Activated CD4-positive, alpha-beta memory T cell treated with anti-CD3 and anti-CD28 coated beads, Interleukin-2, amount 10 ng/mL, durations not matched to agents 7 days and 5 days (primary cell): ENCODE data around the gene CHAC1. TPM values are rescaled to one million over a fixed set of nuclear protein-coding genes. Genes with fewer than 3 reads are reported as not detected.

Source experiments
- CTCF ChIA-PET: fragments of 350-600 bp; sonication (Branson Sonifier 250); formaldehyde crosslinking; loops from one replicate; lab custom pipeline; 2021; ENCODE audit warnings: antibody characterized with exemption, inconsistent platforms; lab: Charles Lee
- POLR2A ChIA-PET: fragments of 350-600 bp; sonication (Branson Sonifier 250); formaldehyde crosslinking; loops from one replicate; lab custom pipeline; 2021; ENCODE audit warnings: antibody characterized with exemption; lab: Charles Lee
- DNase-seq: peaks from one replicate; pipeline ENCODE4 v3.0.0-alpha.2; 2020
- H3K27ac Mint-ChIP-seq: one replicate; pipeline ENCODE4 v1.8.0; 2021; ENCODE audit warnings: mild to moderate bottlenecking, mixed read lengths
- H3K27me3 Mint-ChIP-seq: one replicate; pipeline ENCODE4 v1.8.0; 2021; ENCODE audit warnings: mixed read lengths
- H3K36me3 Mint-ChIP-seq: one replicate; pipeline ENCODE4 v1.8.0; 2021; ENCODE audit warnings: low read depth, mixed read lengths
- H3K4me1 Mint-ChIP-seq: one replicate; pipeline ENCODE4 v1.8.0; 2021; ENCODE audit warnings: mixed read lengths
- H3K4me3 Mint-ChIP-seq: one replicate; pipeline ENCODE4 v1.8.0; 2021; ENCODE audit warnings: mild to moderate bottlenecking, mixed read lengths
- H3K9me3 Mint-ChIP-seq: one replicate; pipeline ENCODE4 v1.8.0; 2021; ENCODE audit warnings: mixed read lengths
- total RNA-seq, 2 experiments: library from RNA; stranded (reverse); gene quantifications; one replicate each; pipeline ENCODE4 v1.2.3, GENCODE V29; 2021

Gene CHAC1
- total RNA-seq, 2 experiments from 2014 or later = 20.3 to 22.0 TPM

DNA sequence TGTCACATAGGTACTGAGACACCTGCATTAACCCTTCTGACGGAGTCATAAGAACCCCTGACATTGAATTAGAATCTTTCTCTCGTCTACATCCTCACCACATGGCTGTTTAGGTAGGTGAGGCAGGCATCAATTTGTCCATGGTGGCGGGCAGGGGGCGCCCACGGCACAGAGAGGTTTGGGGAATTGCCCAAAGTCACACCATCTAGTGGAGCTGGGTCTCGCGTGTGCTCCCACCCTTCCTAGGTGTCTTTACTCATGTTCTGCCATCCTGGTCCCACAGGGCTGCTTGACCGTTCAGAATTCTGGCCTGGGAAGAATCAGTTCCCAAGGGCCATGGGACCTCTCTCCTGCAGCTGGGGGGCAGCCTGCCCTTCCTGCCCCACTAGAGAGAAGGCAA is 38.8 kb upstream of the CHAC1 start:
- peaks cover 2% of the 10 kb centered on the region for H3K27me3 Mint-ChIP-seq
- H3K27ac Mint-ChIP-seq = no peak overlapping the region
- no peak for DNase-seq
- no peaks in the 10 kb centered on the region for H3K36me3 Mint-ChIP-seq
- H3K9me3 Mint-ChIP-seq = no peaks in the 10 kb centered on the region
- H3K4me1 Mint-ChIP-seq = no peaks in the 10 kb centered on the region
- no peak overlapping the region for H3K4me3 Mint-ChIP-seq
- CTCF ChIA-PET = interaction anchor here (1.7 kb wide), 1 partner anchor 20 kb away, joined by 4 read pairs; the partner anchor contains the start of gene VPS18
- POLR2A ChIA-PET = no interaction called here

DNA sequence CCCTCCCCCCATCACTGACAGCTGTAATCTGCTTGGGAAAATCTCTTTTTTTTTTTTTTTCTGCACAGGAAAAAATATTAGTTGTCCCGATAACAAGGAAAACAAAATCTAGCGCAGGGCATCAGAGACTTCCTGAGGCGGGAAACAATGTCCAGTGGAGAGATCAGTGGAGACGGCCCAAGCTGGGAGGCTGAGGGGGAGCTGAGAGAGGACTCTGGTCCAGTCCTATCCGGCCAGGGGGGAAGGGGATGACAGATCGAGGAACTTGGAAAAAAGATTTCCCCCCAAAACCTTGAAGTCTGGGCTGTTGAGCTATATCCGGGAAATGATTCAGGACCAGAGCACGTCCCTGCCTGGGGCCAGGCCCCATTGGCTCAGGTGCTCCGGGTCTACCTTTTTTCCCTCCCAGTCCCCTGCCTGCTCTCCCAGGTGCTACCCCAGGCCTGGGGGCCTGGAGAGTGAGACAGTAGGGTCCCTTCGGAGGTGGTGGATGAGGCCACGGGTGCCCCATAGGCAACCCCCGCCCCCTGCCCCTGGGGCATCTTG is 38.1 kb upstream of the CHAC1 start:
- peaks cover 2% of the 10 kb centered on the region for H3K27me3 Mint-ChIP-seq
- no peaks in the 10 kb centered on the region for H3K9me3 Mint-ChIP-seq
- H3K4me1 Mint-ChIP-seq = no peaks in the 10 kb centered on the region
- no peak overlapping the region for H3K4me3 Mint-ChIP-seq
- POLR2A ChIA-PET = no interaction called here
- no peaks in the 10 kb centered on the region for H3K36me3 Mint-ChIP-seq
- no peak overlapping the region for H3K27ac Mint-ChIP-seq
- DNase-seq = no peak
- CTCF ChIA-PET = interaction anchor here (1.7 kb wide), 1 partner anchor 21 kb away, joined by 4 read pairs; the partner anchor contains the start of gene VPS18

DNA sequence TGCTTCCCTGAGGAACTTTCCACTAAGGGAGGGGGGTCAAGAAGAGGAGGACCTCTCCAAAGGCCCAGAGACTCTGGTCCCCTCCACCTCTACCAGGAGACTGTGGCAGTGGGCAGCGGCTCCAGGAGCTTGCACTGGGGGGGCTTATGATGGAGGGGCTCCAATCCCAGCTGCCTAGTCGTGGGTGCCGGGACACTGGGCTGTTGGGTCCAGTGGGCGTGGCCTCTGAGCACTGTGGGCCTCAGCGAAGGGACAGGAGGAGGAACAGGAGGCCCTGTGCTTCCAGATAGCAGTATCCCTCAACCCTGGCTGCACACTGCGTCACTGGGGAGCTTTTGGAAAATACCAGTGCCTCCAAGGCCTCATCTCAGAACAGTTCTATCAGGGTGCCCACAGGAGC is 37.6 kb upstream of the CHAC1 start:
- no peak overlapping the region for H3K4me3 Mint-ChIP-seq
- POLR2A ChIA-PET = no interaction called here

DNA sequence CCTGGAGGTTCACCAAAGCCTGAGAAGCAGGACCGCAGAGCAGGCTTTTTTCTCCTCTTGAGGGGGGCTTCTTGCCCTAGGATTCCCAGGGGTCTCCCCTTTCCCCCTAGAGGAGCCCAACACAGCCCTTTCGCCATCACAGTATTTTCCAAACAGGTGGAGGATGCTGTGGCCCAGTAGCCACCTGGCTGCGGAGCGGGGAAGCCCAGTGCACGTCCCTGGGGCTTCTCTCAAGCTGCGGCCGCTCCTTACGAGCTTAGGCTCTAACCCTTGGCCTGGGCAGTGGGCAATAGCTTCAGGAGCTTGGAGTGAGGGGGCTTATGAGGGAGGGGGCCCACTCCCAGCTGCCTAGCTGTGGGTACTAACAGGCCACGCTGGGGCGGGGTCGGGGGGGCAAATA is 35.7 kb upstream of the CHAC1 start:
- H3K4me3 Mint-ChIP-seq = no peak overlapping the region
- no peak for DNase-seq
- peaks cover 5% of the 10 kb centered on the region for H3K27me3 Mint-ChIP-seq
- H3K36me3 Mint-ChIP-seq = no peaks in the 10 kb centered on the region
- no peaks in the 10 kb centered on the region for H3K4me1 Mint-ChIP-seq
- ChIA-PET POLR2A (no interaction called here), CTCF (interaction anchor here (0.7 to 1.9 kb wide), 3 partner anchors 22 to 24 kb away, joined by 3 to 6 read pairs (median 3); partner anchors contain the start of gene VPS18)
- no peaks in the 10 kb centered on the region for H3K9me3 Mint-ChIP-seq
- H3K27ac Mint-ChIP-seq = no peak overlapping the region

More for the DNA sequence above, 37.6 kb upstream of the CHAC1 start:
- H3K27me3 Mint-ChIP-seq = peaks cover 2% of the 10 kb centered on the region
- no peak overlapping the region for H3K27ac Mint-ChIP-seq
- no peaks in the 10 kb centered on the region for H3K4me1 Mint-ChIP-seq
- no peaks in the 10 kb centered on the region for H3K36me3 Mint-ChIP-seq
- CTCF ChIA-PET = interaction anchor here (1.7 kb wide), 1 partner anchor 22 kb away, joined by 4 read pairs; the partner anchor contains the start of gene VPS18
- no peaks in the 10 kb centered on the region for H3K9me3 Mint-ChIP-seq
- DNase-seq = no peak

DNA sequence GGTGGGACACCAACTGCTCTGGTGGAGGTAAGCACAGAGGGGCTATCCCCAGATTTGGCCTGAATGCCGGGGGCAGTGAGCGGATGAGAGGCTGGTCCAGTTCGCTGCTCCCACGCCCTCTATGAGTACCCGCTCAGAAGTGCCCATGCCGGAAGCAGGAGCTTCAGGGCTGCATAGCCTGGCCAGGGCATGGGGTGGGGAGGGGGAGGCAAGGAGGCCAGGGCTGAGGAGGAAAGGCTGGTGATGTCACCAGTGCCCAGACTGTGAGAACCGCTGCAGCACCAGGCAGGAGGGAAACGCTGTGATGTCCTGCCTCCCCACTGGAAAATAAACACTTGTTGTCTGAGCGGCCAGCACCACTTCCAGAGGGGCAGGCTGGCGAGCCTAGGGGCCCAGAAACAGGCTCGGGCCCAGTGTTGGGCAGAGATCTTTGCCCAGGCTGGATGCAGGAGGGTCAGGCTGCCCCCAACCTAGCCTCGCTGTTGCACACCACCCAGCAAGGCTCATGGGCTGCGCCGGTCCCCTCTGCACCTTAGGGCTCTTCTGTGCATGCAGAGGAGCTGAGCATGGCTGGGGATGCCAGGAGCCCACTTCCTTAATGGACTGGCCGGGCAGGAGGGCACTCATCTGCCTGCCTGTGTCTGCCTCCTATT is 35.0 kb upstream of the CHAC1 start:
- no peak for DNase-seq
- no peak overlapping the region for H3K27ac Mint-ChIP-seq
- CTCF ChIA-PET = interaction anchor here (1.1 to 1.9 kb wide), 3 partner anchors 12 to 24 kb away, joined by 3 to 6 read pairs (median 3); partner anchors contain the start of gene VPS18
- H3K4me3 Mint-ChIP-seq = no peak overlapping the region
- H3K9me3 Mint-ChIP-seq = no peaks in the 10 kb centered on the region
- H3K36me3 Mint-ChIP-seq = no peaks in the 10 kb centered on the region
- no peaks in the 10 kb centered on the region for H3K4me1 Mint-ChIP-seq
- POLR2A ChIA-PET = no interaction called here
- H3K27me3 Mint-ChIP-seq = peaks cover 5% of the 10 kb centered on the region

DNA sequence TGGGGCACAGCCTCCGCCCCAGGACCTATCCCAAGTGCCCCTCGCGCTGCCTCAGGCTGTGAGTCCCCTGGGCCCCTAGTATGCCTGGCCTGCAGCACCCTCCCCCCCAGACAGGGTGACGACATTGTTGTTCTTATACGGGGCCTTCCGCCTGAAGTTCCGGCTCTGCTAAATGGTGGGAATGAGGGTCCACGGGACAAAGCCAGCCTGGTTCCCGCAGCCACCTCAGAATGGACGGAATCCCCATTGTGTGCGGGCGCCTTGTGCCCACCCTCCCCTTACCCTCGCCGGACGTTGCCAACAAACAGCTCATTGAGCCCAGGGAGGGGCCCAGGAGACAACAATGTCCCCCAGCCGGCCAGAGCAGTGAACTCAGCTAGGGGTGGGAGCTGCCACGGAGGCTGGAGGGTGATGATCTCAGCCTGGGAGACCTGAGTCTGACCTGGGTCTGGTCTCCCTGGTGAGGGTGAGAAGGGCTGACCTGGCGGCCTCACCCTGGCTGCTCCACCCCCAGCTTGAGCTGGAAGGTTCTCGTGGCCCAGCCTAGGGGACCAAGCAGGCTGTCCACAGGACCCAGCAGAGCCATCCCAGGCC is 34.4 kb upstream of the CHAC1 start:
- Mint-ChIP-seq H3K9me3 (no peaks in the 10 kb centered on the region), H3K27me3 (peaks cover 9% of the 10 kb centered on the region), H3K4me3 (no peak overlapping the region), H3K4me1 (no peaks in the 10 kb centered on the region), H3K36me3 (no peaks in the 10 kb centered on the region), H3K27ac (no peak overlapping the region)
- CTCF ChIA-PET = interaction anchor here (1.1 to 1.9 kb wide), 3 partner anchors 12 to 25 kb away, joined by 3 to 6 read pairs (median 3); partner anchors contain the start of gene VPS18
- POLR2A ChIA-PET = no interaction called here
- DNase-seq = no peak

DNA sequence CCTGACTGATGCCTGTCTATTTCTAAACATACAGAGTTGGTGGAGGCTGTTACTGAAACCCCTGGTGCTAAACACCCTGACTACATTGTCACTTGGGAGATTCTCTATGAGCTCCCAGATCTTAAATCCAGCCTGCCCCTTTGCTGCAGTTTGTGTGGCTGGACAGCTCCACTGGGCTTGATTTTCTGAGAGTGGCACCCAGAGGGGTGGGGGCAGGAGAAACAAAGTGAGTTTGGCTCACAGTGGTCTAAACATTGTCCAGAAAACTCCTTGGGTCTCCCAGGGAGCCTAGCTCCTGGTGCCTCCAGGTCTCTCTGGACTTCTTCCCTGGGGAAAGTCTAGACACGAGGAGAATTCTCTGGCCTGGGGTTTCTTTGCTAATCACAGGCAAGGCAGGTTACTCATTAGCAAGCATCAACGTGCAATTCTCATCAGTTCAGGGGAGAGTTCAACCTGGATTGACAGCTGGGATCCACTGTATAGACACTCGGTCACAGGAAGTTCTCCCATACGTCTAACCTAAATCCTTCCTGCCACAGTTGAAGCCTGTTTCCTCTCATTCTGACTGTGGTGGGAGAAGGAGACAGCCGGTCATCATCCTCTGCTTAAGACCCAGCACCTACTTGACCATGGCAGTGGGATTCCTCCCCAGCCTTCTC is 31.2 kb upstream of the CHAC1 start:
- no peak for DNase-seq
- Mint-ChIP-seq H3K36me3 (no peaks in the 10 kb centered on the region), H3K9me3 (no peaks in the 10 kb centered on the region), H3K27me3 (peaks cover 32% of the 10 kb centered on the region), H3K4me1 (peaks cover 8% of the 10 kb centered on the region), H3K4me3 (no peak overlapping the region), H3K27ac (no peak overlapping the region)
- ChIA-PET CTCF (interaction anchor here (2.4 kb wide), 1 partner anchor 15 kb away, joined by 9 read pairs; no protein-coding TSS in a partner anchor), POLR2A (interaction anchor here (0.9 kb wide), 1 partner anchor 10 kb away, joined by 6 read pairs; no protein-coding TSS in a partner anchor)

DNA sequence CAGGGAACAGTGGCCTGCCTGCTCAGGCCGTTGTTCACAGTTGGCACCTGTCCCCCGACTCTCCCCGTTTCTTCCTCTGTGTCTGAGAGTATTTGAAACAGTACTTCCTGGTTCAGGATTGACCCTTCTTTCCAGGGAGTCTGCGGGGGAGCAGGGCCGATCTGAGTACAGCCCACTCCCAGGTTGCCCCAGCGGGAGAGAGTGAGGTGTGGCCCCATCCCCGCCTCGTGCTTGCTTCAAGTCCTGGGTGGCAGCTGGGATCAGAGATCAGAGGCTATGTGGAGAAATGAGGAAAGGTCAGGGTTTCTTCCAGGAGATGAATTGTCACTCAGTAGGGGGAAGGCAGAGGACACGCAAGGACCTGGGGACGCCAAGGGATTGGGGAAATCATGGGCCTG is 30.7 kb upstream of the CHAC1 start:
- POLR2A ChIA-PET = no interaction called here
- CTCF ChIA-PET = interaction anchor here (1.3 kb wide), 1 partner anchor 99 kb away, joined by 3 read pairs; no protein-coding TSS in a partner anchor
- H3K27me3 Mint-ChIP-seq = peaks cover 35% of the 10 kb centered on the region
- no peak overlapping the region for H3K27ac Mint-ChIP-seq
- no peak overlapping the region for H3K4me3 Mint-ChIP-seq
- H3K4me1 Mint-ChIP-seq = peaks cover 12% of the 10 kb centered on the region
- no peaks in the 10 kb centered on the region for H3K36me3 Mint-ChIP-seq
- H3K9me3 Mint-ChIP-seq = no peaks in the 10 kb centered on the region
- DNase-seq = no peak

DNA sequence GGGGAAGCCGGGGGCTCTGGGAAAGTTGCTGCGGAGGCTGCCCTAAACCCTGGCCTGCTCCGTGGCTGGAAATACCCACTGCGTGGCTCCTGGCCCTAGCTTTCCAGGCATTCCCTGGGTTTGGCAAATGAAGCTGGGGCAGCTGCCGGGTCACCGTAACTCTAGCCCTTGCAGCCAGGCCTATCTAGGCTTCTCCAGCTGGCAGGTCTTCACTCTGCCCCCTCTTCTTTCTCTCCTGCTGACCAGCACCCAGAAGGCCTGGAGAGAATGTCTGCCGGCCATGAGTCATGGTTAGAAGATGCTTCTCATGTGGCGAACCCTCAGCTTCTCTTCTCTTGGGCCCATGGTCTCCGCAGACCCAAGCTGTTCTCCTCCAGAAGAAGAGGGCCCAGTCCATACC is 29.7 kb upstream of the CHAC1 start:
- ChIA-PET CTCF (interaction anchor here (1.0 to 1.7 kb wide), 6 partner anchors 15 to 98 kb away, joined by 3 to 5 read pairs (median 3); no protein-coding TSS in a partner anchor), POLR2A (interaction anchor here (0.9 kb wide), 1 partner anchor 18 kb away, joined by 4 read pairs; no protein-coding TSS in a partner anchor)
- Mint-ChIP-seq H3K4me1 (peaks cover 17% of the 10 kb centered on the region), H3K27me3 (peaks cover 42% of the 10 kb centered on the region), H3K27ac (no peak overlapping the region), H3K36me3 (no peaks in the 10 kb centered on the region), H3K9me3 (no peaks in the 10 kb centered on the region), H3K4me3 (no peak overlapping the region)
- no peak for DNase-seq

DNA sequence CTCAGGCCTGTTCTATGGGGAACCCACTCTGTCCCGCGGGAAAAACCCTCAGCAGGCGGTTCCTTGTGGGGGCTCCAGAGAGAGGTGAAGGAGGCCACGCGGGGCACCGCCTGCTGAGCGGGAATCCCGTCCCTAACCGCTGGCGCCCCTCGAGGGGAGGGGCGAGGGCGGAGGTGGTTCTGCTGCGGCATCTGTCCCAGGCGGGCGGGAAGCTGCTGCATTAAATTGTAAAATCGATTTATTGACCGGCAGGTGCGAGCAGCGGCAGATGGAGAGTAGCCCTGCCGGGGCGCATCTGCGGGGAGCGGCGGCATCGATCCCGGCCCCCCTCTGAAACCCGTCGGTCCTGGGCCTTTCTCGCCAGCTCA is 27.8 kb upstream of the CHAC1 start:
- POLR2A ChIA-PET = no interaction called here
- CTCF ChIA-PET = no interaction called here
- no peaks in the 10 kb centered on the region for H3K9me3 Mint-ChIP-seq

DNA sequence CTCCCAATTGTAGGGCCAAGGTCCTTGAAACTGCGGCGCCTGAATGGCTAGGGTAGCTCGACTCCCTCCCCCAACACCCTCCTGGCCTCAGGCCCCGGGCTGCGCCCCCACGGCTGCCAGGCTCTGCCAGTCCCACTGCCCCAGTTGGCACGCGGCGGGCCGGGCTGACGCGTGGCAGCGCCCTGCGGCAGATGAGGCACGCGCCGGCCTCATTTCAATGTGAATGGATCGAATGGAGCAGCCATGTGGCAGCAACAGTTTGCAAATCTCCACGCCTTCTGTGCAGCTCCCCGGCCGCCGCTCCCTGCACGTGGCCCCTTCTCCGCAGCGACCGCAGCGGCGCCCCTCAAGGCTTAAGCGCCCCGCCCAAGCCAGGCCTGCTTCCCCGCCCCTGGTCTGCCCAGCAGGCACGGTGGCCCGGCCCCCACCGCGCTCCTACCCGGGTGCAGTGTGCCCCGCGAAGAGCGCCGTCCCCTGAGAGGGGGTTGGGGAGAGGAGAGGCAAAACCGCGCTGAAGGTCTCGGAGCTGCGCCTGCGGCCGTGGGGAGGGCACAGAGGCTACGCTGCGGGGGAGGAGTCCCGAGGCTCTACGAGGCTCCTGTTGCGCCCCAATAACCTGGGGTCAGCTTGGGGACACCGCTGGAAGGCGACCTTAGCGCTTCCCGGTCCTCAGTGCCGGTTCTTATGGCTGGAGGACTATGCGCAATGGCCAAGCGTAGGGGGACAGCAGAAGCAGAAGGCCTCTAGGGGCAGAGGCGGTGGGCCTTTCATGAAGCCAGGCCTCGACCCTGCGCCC is 27.2 kb upstream of the CHAC1 start:
- POLR2A ChIA-PET = interaction anchor here (2.0 kb wide), 1 partner anchor 31 kb away, joined by 8 read pairs; the partner anchor contains the start of gene VPS18
- H3K9me3 Mint-ChIP-seq = no peaks in the 10 kb centered on the region
- DNase-seq = no peak
- CTCF ChIA-PET = no interaction called here
- H3K4me1 Mint-ChIP-seq = peaks cover 39% of the 10 kb centered on the region
- no peak overlapping the region for H3K27ac Mint-ChIP-seq
- peaks cover 62% of the 10 kb centered on the region for H3K27me3 Mint-ChIP-seq
- H3K36me3 Mint-ChIP-seq = no peaks in the 10 kb centered on the region
- no peak overlapping the region for H3K4me3 Mint-ChIP-seq

More for the DNA sequence above, 27.8 kb upstream of the CHAC1 start:
- Mint-ChIP-seq H3K4me3 (no peak overlapping the region), H3K27me3 (peaks cover 59% of the 10 kb centered on the region), H3K4me1 (peaks cover 33% of the 10 kb centered on the region), H3K36me3 (no peaks in the 10 kb centered on the region), H3K27ac (no peak overlapping the region)
- no peak for DNase-seq
